Lower leg skin (tissue), 3 donors: ENCODE data around the gene NKX6-2.

Experiments used
- CTCF ChIP-seq, 3 donors: fragments of 450-650 bp; IDR thresholded peaks; one replicate each; pipeline ENCODE4 v1.5.1; 2016; ENCODE audit warnings: antibody characterized with exemption in 3 of 3, mild to moderate bottlenecking in 3 of 3, moderate library complexity in 2 of 3
- POLR2A ChIP-seq, 2 donors: fragments of 450-650 bp; IDR thresholded peaks; one replicate each; pipeline ENCODE4 v1.6.1; 2016 to 2017; ENCODE audit warnings: antibody characterized with exemption in 2 of 2, mild to moderate bottlenecking in 1 of 2, moderate library complexity in 1 of 2

- TF ChIP-seq CTCF (IDR thresholded peaks at IDR 0.05) (no peak), POLR2A (IDR thresholded peaks at IDR 0.05) (no peak)
These were observed 33.0 kb downstream of the NKX6-2 start for GRCh38 chr10:132752961-132753360.
